Common myeloid progenitor, CD34-positive (primary cell): Measurements from ENCODE around the gene SCN4B.

Experiments used
- CTCF ChIA-PET: fragments of 350-600 bp; sonication (Branson Sonifier 250); formaldehyde crosslinking; loops from one replicate; lab custom pipeline; 2021; ENCODE audit warnings: antibody characterized with exemption; lab: Charles Lee
- POLR2A ChIA-PET: fragments of 350-600 bp; sonication (Branson Sonifier 250); formaldehyde crosslinking; loops from one replicate; lab custom pipeline; 2021; ENCODE audit warnings: antibody characterized with exemption; lab: Charles Lee
- DNase-seq, 3 donors: peaks; one replicate each; pipeline versions ENCODE4 v3.0.0 to v3.0.0-alpha.2; 2013
- H3K27ac ChIP-seq, 2 experiments: 1 replicate in 1 of 2; 2 replicates in 1 of 2; pipeline ENCODE4 v1.7.0; 2013; ENCODE audit warnings: inconsistent platforms in 2 of 2, low read length in 2 of 2, mild to moderate bottlenecking in 2 of 2, low read depth in 1 of 2, moderate library complexity in 1 of 2; ENCODE audit not compliant: severe bottlenecking in 2 of 2, insufficient read depth in 1 of 2, poor library complexity in 1 of 2
- H3K27me3 ChIP-seq, 5 experiments: replicated peaks in 2 of 5; 1 replicate in 3 of 5; 2 replicates in 2 of 5; pipeline versions ENCODE4 v1.6.1 to v1.7.0; 2013; ENCODE audit warnings: low read length in 4 of 5, mild to moderate bottlenecking in 2 of 5, moderate library complexity in 2 of 5, inconsistent platforms in 1 of 5; ENCODE audit not compliant: insufficient read depth in 5 of 5, control insufficient read depth in 4 of 5
- H3K36me3 ChIP-seq, 4 experiments: 1 replicate in 2 of 4; 2 replicates in 2 of 4; pipeline versions ENCODE4 v1.6.1 to v1.7.0; 2013; ENCODE audit warnings: low read length in 3 of 4, control low read depth in 1 of 4, mild to moderate bottlenecking in 1 of 4; ENCODE audit not compliant: control insufficient read depth in 4 of 4, insufficient read depth in 4 of 4
- H3K4me1 ChIP-seq, 4 experiments: 1 replicate in 3 of 4; 2 replicates in 1 of 4; pipeline versions ENCODE4 v1.6.1 to v1.7.1; 2013; ENCODE audit warnings: low read length in 3 of 4, mild to moderate bottlenecking in 3 of 4, control low read depth in 1 of 4, inconsistent platforms in 1 of 4, moderate library complexity in 1 of 4; ENCODE audit not compliant: control insufficient read depth in 4 of 4, insufficient read depth in 4 of 4; ENCODE audit errors: control extremely low read depth in 1 of 4
- H3K4me3 ChIP-seq, 7 experiments: 1 replicate in 4 of 7; 2 replicates in 3 of 7; pipeline versions ENCODE4 v1.5.1 to v1.7.0; 2013; ENCODE audit warnings: mild to moderate bottlenecking in 7 of 7, low read length in 6 of 7, moderate library complexity in 6 of 7, inconsistent platforms in 2 of 7, low read depth in 2 of 7, control low read depth in 1 of 7; ENCODE audit not compliant: insufficient read depth in 4 of 7, control insufficient read depth in 1 of 7; ENCODE audit errors: extremely low read depth in 1 of 7
- H3K9me3 ChIP-seq, 5 experiments: 1 replicate in 4 of 5; 2 replicates in 1 of 5; pipeline versions ENCODE4 v1.6.1 to v1.7.1; 2013; ENCODE audit warnings: low read length in 4 of 5, mild to moderate bottlenecking in 2 of 5, inconsistent platforms in 1 of 5, low read depth in 1 of 5, moderate library complexity in 1 of 5; ENCODE audit not compliant: control insufficient read depth in 4 of 5, insufficient read depth in 2 of 5; ENCODE audit errors: control extremely low read depth in 1 of 5
- WGBS: methylation state at CpG from one replicate; pipeline ENCODE4 v1.1.5; 2013; ENCODE audit not compliant: insufficient coverage; 5-methylcytosine and 5-hydroxymethylcytosine counted together

The SCN4B gene

DNA sequence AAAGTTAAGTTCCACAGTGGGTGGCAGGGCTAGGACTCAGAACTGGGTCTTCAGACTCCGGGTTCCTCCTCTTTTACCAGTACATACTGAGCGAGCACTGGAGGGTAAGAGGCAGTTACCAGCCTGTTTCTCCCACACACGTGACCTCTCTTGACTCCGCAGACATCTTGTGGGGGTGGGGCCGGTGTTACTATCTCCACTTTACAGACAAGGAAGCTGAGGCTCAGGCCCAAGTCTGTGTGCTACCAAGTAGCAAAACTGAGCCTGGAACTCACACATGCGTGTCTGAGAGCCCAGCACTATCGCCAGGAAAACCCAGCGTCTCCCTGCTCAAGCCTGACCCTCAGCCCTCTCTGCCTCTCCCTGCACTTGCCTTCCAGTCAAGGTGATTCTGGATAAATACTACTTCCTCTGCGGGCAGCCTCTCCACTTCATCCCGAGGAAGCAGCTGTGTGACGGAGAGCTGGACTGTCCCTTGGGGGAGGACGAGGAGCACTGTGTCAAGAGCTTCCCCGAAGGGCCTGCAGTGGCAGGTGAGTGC, 49.8 kb downstream of the SCN4B start:
- no peak overlapping the region for H3K27ac ChIP-seq
- ChIA-PET POLR2A (no interaction called here), CTCF (interaction anchor here (0.7 kb wide), 1 partner anchor 61 kb away, joined by 3 read pairs; no protein-coding TSS in a partner anchor)
- H3K27me3 ChIP-seq: no peaks in the 10 kb centered on the region
- H3K9me3 ChIP-seq: no peaks in the 10 kb centered on the region
- H3K4me3 ChIP-seq: no peak overlapping the region
- 93% methylated on average over 13 of the region's 13 CpGs for WGBS
- DNase-seq: no peak
- H3K4me1 ChIP-seq: no peaks in the 10 kb centered on the region
- H3K36me3 ChIP-seq: no peaks in the 10 kb centered on the region

DNA sequence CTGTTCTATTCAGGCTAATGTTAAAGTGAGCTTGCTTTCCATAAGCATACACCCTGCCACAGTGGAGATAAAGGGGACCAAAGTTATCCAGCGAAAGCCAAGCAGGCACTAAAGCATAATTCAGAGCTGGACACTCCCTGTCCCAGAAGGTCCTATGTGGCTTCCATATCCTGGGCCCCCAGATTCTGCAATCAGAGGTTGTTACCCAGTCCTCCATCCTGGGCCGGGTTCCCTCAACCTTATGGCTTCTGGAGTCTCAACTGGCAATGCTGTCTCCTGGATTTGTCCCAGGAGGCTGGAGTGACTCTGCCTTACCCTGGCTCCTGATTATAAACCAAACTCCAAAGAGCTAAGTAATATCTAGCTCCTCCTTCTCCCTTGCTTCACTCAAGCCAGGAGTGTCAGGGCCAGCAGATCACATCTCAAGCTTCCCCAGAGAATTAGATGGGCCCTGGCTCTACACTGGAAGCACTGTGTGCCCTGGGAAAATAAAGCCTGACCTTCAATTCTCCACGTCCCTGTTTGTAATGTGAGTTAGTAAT, 51.9 kb downstream of the SCN4B start:
- ChIA-PET CTCF (interaction anchor here (0.7 kb wide), 1 partner anchor 25 kb away, joined by 3 read pairs; no protein-coding TSS in a partner anchor), POLR2A (no interaction called here)
- Histone ChIP-seq H3K4me3 (no peak overlapping the region), H3K27me3 (peaks cover 0 to 3% (median 0%) of the 10 kb centered on the region in 5 experiments), H3K4me1 (peaks cover 0 to under 1% (median 0%) of the 10 kb centered on the region in 4 experiments), H3K27ac (no peak overlapping the region), H3K36me3 (no peaks in the 10 kb centered on the region), H3K9me3 (no peaks in the 10 kb centered on the region)
- DNase-seq: no peak
- WGBS: 94% methylated on average over 2 of the region's 3 CpGs

DNA sequence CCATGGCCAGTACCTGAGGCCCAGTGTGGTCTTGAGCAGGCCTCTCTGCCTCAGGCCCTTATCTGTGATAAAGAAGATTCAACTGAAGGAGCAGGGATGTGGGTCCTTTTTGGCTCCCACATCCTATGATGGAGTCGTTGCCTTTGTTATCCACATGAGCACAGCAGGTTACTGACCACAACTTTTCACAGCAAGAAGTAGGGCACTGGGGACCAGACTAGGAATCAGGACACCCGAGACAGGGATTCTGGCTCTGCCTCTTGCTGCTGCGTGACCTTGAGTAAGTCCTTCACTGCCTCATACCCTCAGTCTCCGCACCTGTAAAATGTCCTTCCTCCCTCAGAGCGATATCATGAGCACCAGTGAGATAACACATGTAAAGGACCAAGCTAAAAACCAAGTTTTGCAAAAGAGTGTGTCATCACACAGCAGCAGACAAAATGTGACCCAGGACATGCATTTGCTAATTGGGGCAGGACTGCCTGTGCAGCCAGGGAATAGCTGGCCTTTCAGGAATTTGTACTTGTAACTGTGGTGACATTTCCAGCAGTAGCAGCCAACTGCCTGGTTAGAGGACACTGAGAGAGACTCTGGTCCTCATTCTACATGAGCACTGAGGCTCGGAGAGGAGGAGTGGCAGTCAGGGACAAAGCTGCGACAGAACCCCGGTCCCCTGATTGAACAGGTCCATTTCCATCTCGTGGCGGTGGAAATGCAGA, 52.6 kb downstream of the SCN4B start:
- peaks cover 0 to 3% (median 0%) of the 10 kb centered on the region in 4 experiments for H3K4me1 ChIP-seq
- H3K36me3 ChIP-seq: no peaks in the 10 kb centered on the region
- DNase-seq: no peak
- peaks cover 0 to 3% (median 0%) of the 10 kb centered on the region in 5 experiments for H3K27me3 ChIP-seq
- POLR2A ChIA-PET: no interaction called here
- H3K27ac ChIP-seq: no peak overlapping the region
- WGBS: 98% methylated on average over 7 of the region's 10 CpGs
- H3K9me3 ChIP-seq: no peaks in the 10 kb centered on the region
- no peak overlapping the region for H3K4me3 ChIP-seq
- CTCF ChIA-PET: interaction anchor here (1.0 kb wide), 1 partner anchor 14 kb away, joined by 3 read pairs; no protein-coding TSS in a partner anchor

DNA sequence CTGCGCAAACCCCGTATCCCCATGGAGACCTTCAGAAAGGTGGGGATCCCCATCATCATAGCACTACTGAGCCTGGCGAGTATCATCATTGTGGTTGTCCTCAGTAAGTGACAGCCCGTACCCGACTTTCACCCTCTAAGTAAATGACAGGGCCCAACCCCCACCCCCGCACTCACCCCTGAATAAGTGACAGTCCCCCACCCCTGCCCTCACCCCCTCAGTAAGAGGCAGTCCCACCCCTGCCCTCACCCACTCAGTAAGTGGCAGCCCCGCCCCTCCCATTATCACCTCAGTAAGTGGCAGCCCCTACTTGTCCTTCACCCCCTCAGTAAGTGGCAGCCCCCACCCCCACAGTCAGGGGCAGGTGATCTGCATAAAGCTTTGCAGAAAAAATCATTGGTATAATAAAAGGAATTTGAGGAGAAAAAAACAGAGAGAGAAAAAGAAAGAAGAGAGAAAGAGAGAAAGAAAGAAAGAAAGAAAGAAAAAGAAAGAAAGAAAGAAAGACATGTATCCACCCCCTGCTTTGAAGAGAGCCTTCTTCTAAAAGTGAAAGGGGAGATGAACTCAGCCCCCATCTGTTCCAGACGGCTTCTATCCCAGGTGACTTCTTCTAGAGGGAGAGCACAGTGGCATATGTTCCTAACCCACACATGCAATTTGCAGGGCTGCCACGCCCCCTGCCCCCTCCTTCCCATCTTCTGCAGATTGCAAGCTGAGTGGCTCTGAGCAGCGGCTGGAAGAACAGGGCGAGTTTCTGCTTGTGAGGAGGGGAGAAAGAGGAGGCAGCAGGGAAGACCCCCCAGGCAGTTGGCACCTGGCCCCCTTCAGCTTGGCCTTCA, 53.4 kb downstream of the SCN4B start:
- H3K27ac ChIP-seq: no peak overlapping the region
- ChIA-PET CTCF (interaction anchor here (1.0 kb wide), 1 partner anchor 14 kb away, joined by 3 read pairs; no protein-coding TSS in a partner anchor), POLR2A (no interaction called here)
- H3K36me3 ChIP-seq: no peaks in the 10 kb centered on the region
- no peak for DNase-seq
- no peaks in the 10 kb centered on the region for H3K9me3 ChIP-seq
- H3K4me3 ChIP-seq: no peak overlapping the region
- peaks cover 0 to 3% (median 0%) of the 10 kb centered on the region in 4 experiments for H3K4me1 ChIP-seq
- WGBS: 92% methylated on average over 7 of the region's 11 CpGs
- peaks cover 0 to 3% (median 0%) of the 10 kb centered on the region in 5 experiments for H3K27me3 ChIP-seq

DNA sequence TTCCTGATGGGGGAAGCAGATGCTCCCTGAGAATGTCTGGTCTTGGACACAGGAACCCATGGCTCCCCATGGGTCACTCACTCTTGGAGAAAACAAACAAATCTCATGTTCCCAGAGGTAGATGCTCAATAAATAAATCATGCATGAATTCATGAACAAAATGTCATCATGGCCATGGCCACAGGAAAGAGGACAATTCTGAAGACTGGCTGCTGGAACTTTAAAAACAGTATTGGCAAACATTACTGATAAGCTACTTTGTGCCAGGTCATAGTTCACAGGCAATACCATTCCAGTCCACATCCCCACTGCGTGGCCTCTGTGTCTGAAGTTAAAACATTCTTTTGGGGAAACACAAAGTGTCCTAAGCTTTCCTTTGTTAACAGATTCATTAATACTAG, 56.7 kb downstream of the SCN4B start:
- POLR2A ChIA-PET: no interaction called here

DNA sequence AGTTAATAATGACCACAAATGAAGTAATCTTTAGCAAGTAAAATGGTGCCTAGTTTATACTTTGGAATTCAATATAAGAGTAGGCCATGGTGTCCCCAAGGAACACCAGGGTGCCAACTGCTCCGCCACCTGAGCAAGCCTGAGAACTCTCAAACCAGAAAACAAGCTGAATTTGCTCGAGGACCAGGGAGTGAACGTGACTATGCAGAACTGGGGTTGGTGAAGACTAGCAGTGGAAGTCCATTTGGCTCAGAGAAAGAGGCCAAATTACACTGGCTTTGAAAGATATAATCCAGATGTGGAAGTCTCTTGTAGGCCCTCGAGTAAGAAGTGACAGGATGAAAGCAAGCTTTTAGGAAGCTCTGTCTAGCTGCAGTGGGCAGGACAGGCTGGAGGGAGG, 57.1 kb downstream of the SCN4B start:
- H3K36me3 ChIP-seq: no peaks in the 10 kb centered on the region
- no peaks in the 10 kb centered on the region for H3K9me3 ChIP-seq
- no peak for DNase-seq
- peaks cover 0 to 3% (median 0%) of the 10 kb centered on the region in 5 experiments for H3K27me3 ChIP-seq
- CTCF ChIA-PET: no interaction called here
- peaks cover 0 to 3% (median 0%) of the 10 kb centered on the region in 4 experiments for H3K4me1 ChIP-seq
- no peak overlapping the region for H3K4me3 ChIP-seq
- no peak overlapping the region for H3K27ac ChIP-seq
- POLR2A ChIA-PET: no interaction called here
- 77% methylated on average over 4 of the region's 4 CpGs for WGBS

More for the DNA sequence above, 56.7 kb downstream of the SCN4B start:
- CTCF ChIA-PET: interaction anchor here (1.8 kb wide), 1 partner anchor 16 kb away, joined by 5 read pairs; no protein-coding TSS in a partner anchor
- WGBS: no CpG with 5 or more reads among the region's 1 CpG
- H3K4me3 ChIP-seq: no peak overlapping the region
- H3K27ac ChIP-seq: no peak overlapping the region
- no peak for DNase-seq
- no peaks in the 10 kb centered on the region for H3K9me3 ChIP-seq
- H3K27me3 ChIP-seq: peaks cover 0 to 3% (median 0%) of the 10 kb centered on the region in 5 experiments
- H3K4me1 ChIP-seq: peaks cover 0 to 3% (median 0%) of the 10 kb centered on the region in 4 experiments
- H3K36me3 ChIP-seq: no peaks in the 10 kb centered on the region
